ENCODE data around the gene TRIM26. TPM values are rescaled to one million over a fixed set of nuclear protein-coding genes. Genes with fewer than 3 reads are reported as not detected.

Gene TRIM26
- total RNA-seq, 1 donor from 2014 or later: 52.9 TPM

GRCh38 chr6:30207619-30208295 is 5.4 kb downstream of the TRIM26 start:
- H3K27me3 Mint-ChIP-seq: no peaks in the 10 kb centered on the region
- H3K4me1 Mint-ChIP-seq (ENCODE audit: low read depth): peaks cover 40% of the 10 kb centered on the region

GRCh38 chr6:30206799-30207618 is 6.2 kb downstream of the TRIM26 start:
- no peak overlapping the region for H3K27ac Mint-ChIP-seq
- H3K4me3 Mint-ChIP-seq (ENCODE audit: low read depth): no peak overlapping the region
- DNase-seq (ENCODE audit: low spot score, unreplicated experiment): no peak
- H3K36me3 Mint-ChIP-seq (ENCODE audit: insufficient read depth): peaks cover 2% of the 10 kb centered on the region
- H3K4me1 Mint-ChIP-seq (ENCODE audit: low read depth): peaks cover 38% of the 10 kb centered on the region
- no peaks in the 10 kb centered on the region for H3K27me3 Mint-ChIP-seq
- no peaks in the 10 kb centered on the region for H3K9me3 Mint-ChIP-seq (ENCODE audit: low read depth)
- TF ChIP-seq CTCF (IDR thresholded peaks at IDR 0.05; ENCODE audit: unreplicated experiment): no peak

More at GRCh38 chr6:30207619-30208295, 5.4 kb downstream of the TRIM26 start:
- no peaks in the 10 kb centered on the region for H3K9me3 Mint-ChIP-seq (ENCODE audit: low read depth)
- no peak for TF ChIP-seq CTCF (IDR thresholded peaks at IDR 0.05; ENCODE audit: unreplicated experiment)
- no peak overlapping the region for H3K4me3 Mint-ChIP-seq (ENCODE audit: low read depth)
- H3K27ac Mint-ChIP-seq: no peak overlapping the region
- DNase-seq (ENCODE audit: low spot score, unreplicated experiment): no peak
- H3K36me3 Mint-ChIP-seq (ENCODE audit: insufficient read depth): peaks cover 2% of the 10 kb centered on the region

- DNase-seq (ENCODE audit: low spot score, unreplicated experiment): no peak
- TF ChIP-seq CTCF (IDR thresholded peaks at IDR 0.05; ENCODE audit: unreplicated experiment): no peak
- Mint-ChIP-seq H3K4me1 (ENCODE audit: low read depth) (peaks cover 35% of the 10 kb centered on the region), H3K4me3 (ENCODE audit: low read depth) (no peak overlapping the region), H3K9me3 (ENCODE audit: low read depth) (no peaks in the 10 kb centered on the region), H3K27me3 (no peaks in the 10 kb centered on the region), H3K36me3 (ENCODE audit: insufficient read depth) (peaks cover 2% of the 10 kb centered on the region), H3K27ac (no peak overlapping the region)
Measured at GRCh38 chr6:30206152-30206551, 7.1 kb downstream of the TRIM26 start.

- no peak for DNase-seq (ENCODE audit: low spot score, unreplicated experiment)
- TF ChIP-seq CTCF (IDR thresholded peaks at IDR 0.05; ENCODE audit: unreplicated experiment): no peak
- H3K27ac Mint-ChIP-seq: no peak overlapping the region
- no peak overlapping the region for H3K4me3 Mint-ChIP-seq (ENCODE audit: low read depth)
- H3K4me1 Mint-ChIP-seq (ENCODE audit: low read depth): peaks cover 29% of the 10 kb centered on the region
- H3K36me3 Mint-ChIP-seq (ENCODE audit: insufficient read depth): peaks cover 5% of the 10 kb centered on the region
- no peaks in the 10 kb centered on the region for H3K27me3 Mint-ChIP-seq
- no peaks in the 10 kb centered on the region for H3K9me3 Mint-ChIP-seq (ENCODE audit: low read depth)
Measured at GRCh38 chr6:30204116-30204515, 9.1 kb downstream of the TRIM26 start.

GRCh38 chr6:30202366-30202765 is 10.8 kb downstream of the TRIM26 start:
- peaks cover 10% of the 10 kb centered on the region for H3K36me3 Mint-ChIP-seq (ENCODE audit: insufficient read depth)
- H3K27ac Mint-ChIP-seq: no peak overlapping the region

More at GRCh38 chr6:30202366-30202765, 10.8 kb downstream of the TRIM26 start:
- no peak for DNase-seq (ENCODE audit: low spot score, unreplicated experiment)
- Mint-ChIP-seq H3K9me3 (ENCODE audit: low read depth) (no peaks in the 10 kb centered on the region), H3K27me3 (no peaks in the 10 kb centered on the region), H3K4me3 (ENCODE audit: low read depth) (no peak overlapping the region), H3K4me1 (ENCODE audit: low read depth) (peaks cover 20% of the 10 kb centered on the region)
- TF ChIP-seq CTCF (IDR thresholded peaks at IDR 0.05; ENCODE audit: unreplicated experiment): no peak
